ENCODE results near the gene OR9G4. TPM values are rescaled to one million over a fixed set of nuclear protein-coding genes. Genes with fewer than 3 reads are reported as not detected.

Gene OR9G4
- total and polyA plus RNA-seq, 4 donors = not detected

GRCh38 chr11:56716379-56716854 lies 32.1 kb downstream of the OR9G4 start:
- Histone ChIP-seq H3K4me1 (ENCODE audit: control insufficient read depth in 5 of 5, insufficient read depth in 5 of 5, low read length in 5 of 5) (no peaks in the 10 kb centered on the region), H3K9ac (ENCODE audit: insufficient read depth in 1 of 2, low read length in 2 of 2) (no peak overlapping the region), H3K9me3 (ENCODE audit: control insufficient read depth in 4 of 4, insufficient read depth in 3 of 4, low read length in 3 of 4) (peaks cover 0 to 2% (median 0%) of the 10 kb centered on the region in 4 donors), H3K4me3 (no peak overlapping the region), H3K27ac (ENCODE audit: low read depth in 1 of 2, low read length in 1 of 2) (no peak overlapping the region), H3K36me3 (ENCODE audit: control insufficient read depth in 4 of 4, insufficient read depth in 4 of 4, low read length in 4 of 4) (no peaks in the 10 kb centered on the region), H3K27me3 (ENCODE audit: control insufficient read depth in 3 of 3, insufficient read depth in 3 of 3, low read length in 2 of 3) (no peaks in the 10 kb centered on the region)
- WGBS, 2 donors = 74 to 83% methylated on average over 6 of the region's 6 CpGs
- ATAC-seq (ENCODE audit: insufficient read depth, low FRiP score) (no peak), DNase-seq (peak in 1 of 3 donors; percentile 9)
- no peak for TF ChIP-seq CTCF (IDR thresholded peaks at IDR 0.05; ENCODE audit: control extremely low read depth, extremely low read depth)

- ATAC-seq (ENCODE audit: insufficient read depth, low FRiP score) (no peak), DNase-seq (no peak)
- Histone ChIP-seq H3K4me3 (no peak overlapping the region), H3K27me3 (ENCODE audit: control insufficient read depth in 3 of 3, insufficient read depth in 3 of 3, low read length in 2 of 3) (no peaks in the 10 kb centered on the region), H3K27ac (ENCODE audit: low read depth in 1 of 2, low read length in 1 of 2) (no peak overlapping the region), H3K4me1 (ENCODE audit: control insufficient read depth in 5 of 5, insufficient read depth in 5 of 5, low read length in 5 of 5) (no peaks in the 10 kb centered on the region), H3K9me3 (ENCODE audit: control insufficient read depth in 4 of 4, insufficient read depth in 3 of 4, low read length in 3 of 4) (peaks cover 0 to 2% (median 0%) of the 10 kb centered on the region in 4 donors), H3K9ac (ENCODE audit: insufficient read depth in 1 of 2, low read length in 2 of 2) (no peak overlapping the region), H3K36me3 (ENCODE audit: control insufficient read depth in 4 of 4, insufficient read depth in 4 of 4, low read length in 4 of 4) (no peaks in the 10 kb centered on the region)
- WGBS, 2 donors = 69 to 74% methylated on average over 2 of the region's 2 CpGs
- no peak for TF ChIP-seq CTCF (IDR thresholded peaks at IDR 0.05; ENCODE audit: control extremely low read depth, extremely low read depth)
Observed at GRCh38 chr11:56714206-56714605, 34.3 kb downstream of the OR9G4 start.

DNA sequence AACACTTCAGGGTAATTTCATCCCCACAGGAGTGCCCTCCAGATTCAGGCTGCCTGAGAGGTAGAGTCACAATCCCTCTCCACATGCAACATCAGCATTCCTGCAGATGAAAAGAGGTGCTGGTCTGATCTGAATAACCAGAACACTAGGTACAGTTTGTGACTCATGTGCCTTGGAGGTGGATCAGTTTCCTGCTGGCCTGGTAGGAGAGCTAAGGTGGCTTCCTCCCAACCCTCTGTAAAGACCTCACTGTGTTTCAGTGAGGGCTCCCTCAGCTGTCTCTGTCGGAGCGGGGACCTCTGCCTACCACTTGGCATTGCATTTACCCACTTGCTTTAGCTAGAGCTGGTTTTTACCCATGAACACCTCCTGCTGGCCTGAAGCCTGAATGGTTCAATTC lies 42.0 kb downstream of the OR9G4 start:
- WGBS, 2 donors = 83 to 100% methylated on average over 2 of the region's 2 CpGs
- no peak overlapping the region for H3K27ac ChIP-seq (ENCODE audit: low read depth in 1 of 2, low read length in 1 of 2)
- ATAC-seq (ENCODE audit: insufficient read depth, low FRiP score) (no peak), DNase-seq (no peak)
- no peak for TF ChIP-seq CTCF (IDR thresholded peaks at IDR 0.05; ENCODE audit: control extremely low read depth, extremely low read depth)
- no peaks in the 10 kb centered on the region for H3K4me1 ChIP-seq (ENCODE audit: control insufficient read depth in 5 of 5, insufficient read depth in 5 of 5, low read length in 5 of 5)
- H3K9me3 ChIP-seq (ENCODE audit: control insufficient read depth in 4 of 4, insufficient read depth in 3 of 4, low read length in 3 of 4) = peaks cover 0 to 7% (median 0%) of the 10 kb centered on the region in 4 donors
- H3K9ac ChIP-seq (ENCODE audit: insufficient read depth in 1 of 2, low read length in 2 of 2) = no peak overlapping the region
- H3K27me3 ChIP-seq (ENCODE audit: control insufficient read depth in 3 of 3, insufficient read depth in 3 of 3, low read length in 2 of 3) = no peaks in the 10 kb centered on the region
- no peaks in the 10 kb centered on the region for H3K36me3 ChIP-seq (ENCODE audit: control insufficient read depth in 4 of 4, insufficient read depth in 4 of 4, low read length in 4 of 4)
- H3K4me3 ChIP-seq = no peak overlapping the region

GRCh38 chr11:56705784-56706396 lies 42.6 kb downstream of the OR9G4 start:
- no peak overlapping the region for H3K9ac ChIP-seq (ENCODE audit: insufficient read depth in 1 of 2, low read length in 2 of 2)
- no peak for DNase-seq
- no peaks in the 10 kb centered on the region for H3K36me3 ChIP-seq (ENCODE audit: control insufficient read depth in 4 of 4, insufficient read depth in 4 of 4, low read length in 4 of 4)
- H3K27ac ChIP-seq (ENCODE audit: low read depth in 1 of 2, low read length in 1 of 2) = no peak overlapping the region
- no peaks in the 10 kb centered on the region for H3K4me1 ChIP-seq (ENCODE audit: control insufficient read depth in 5 of 5, insufficient read depth in 5 of 5, low read length in 5 of 5)
- no peak for ATAC-seq (ENCODE audit: insufficient read depth, low FRiP score)
- H3K9me3 ChIP-seq (ENCODE audit: control insufficient read depth in 4 of 4, insufficient read depth in 3 of 4, low read length in 3 of 4) = peaks cover 0 to 7% (median 0%) of the 10 kb centered on the region in 4 donors
- no peak overlapping the region for H3K4me3 ChIP-seq
- no peak for TF ChIP-seq CTCF (IDR thresholded peaks at IDR 0.05; ENCODE audit: control extremely low read depth, extremely low read depth)
- 66 to 78% methylated on average over 1 of the region's 1 CpG for WGBS, 2 donors
- no peaks in the 10 kb centered on the region for H3K27me3 ChIP-seq (ENCODE audit: control insufficient read depth in 3 of 3, insufficient read depth in 3 of 3, low read length in 2 of 3)

Data from lung (tissue), 12 donors.